Transverse colon (tissue), 4 donors: Measurements from ENCODE around the gene CHGA.

Experiments
- EP300 ChIP-seq: sonication (generic); formaldehyde crosslinking; IDR thresholded peaks from one replicate; pipeline ENCODE4 v1.6.1; 2017; ENCODE audit warnings: antibody characterized with exemption, low read depth
- POLR2A ChIP-seq: fragments of 450-650 bp; IDR thresholded peaks from one replicate; pipeline ENCODE4 v1.6.1; 2016; ENCODE audit warnings: antibody characterized with exemption, mild to moderate bottlenecking, moderate library complexity
- POLR2AphosphoS5 ChIP-seq, 3 donors: sonication (generic); formaldehyde crosslinking; IDR thresholded peaks; one replicate each; pipeline ENCODE4 v1.6.1; 2016; ENCODE audit warnings: antibody characterized with exemption in 3 of 3
- TF ChIP-seq, protein P1 (sequence below), 5 experiments: fragments of 200-600 bp in 3 of 5; fragments of 450-650 bp in 2 of 5; sonication (generic) in 3 of 5; IDR thresholded peaks; 1 replicate in 2 of 5; 2 replicates in 3 of 5; pipeline ENCODE4 v1.5.1; 2016 to 2017; ENCODE audit warnings: antibody characterized with exemption in 5 of 5, inconsistent platforms in 3 of 5, mild to moderate bottlenecking in 2 of 5, moderate library complexity in 1 of 5

- TF ChIP-seq, protein P1, sequence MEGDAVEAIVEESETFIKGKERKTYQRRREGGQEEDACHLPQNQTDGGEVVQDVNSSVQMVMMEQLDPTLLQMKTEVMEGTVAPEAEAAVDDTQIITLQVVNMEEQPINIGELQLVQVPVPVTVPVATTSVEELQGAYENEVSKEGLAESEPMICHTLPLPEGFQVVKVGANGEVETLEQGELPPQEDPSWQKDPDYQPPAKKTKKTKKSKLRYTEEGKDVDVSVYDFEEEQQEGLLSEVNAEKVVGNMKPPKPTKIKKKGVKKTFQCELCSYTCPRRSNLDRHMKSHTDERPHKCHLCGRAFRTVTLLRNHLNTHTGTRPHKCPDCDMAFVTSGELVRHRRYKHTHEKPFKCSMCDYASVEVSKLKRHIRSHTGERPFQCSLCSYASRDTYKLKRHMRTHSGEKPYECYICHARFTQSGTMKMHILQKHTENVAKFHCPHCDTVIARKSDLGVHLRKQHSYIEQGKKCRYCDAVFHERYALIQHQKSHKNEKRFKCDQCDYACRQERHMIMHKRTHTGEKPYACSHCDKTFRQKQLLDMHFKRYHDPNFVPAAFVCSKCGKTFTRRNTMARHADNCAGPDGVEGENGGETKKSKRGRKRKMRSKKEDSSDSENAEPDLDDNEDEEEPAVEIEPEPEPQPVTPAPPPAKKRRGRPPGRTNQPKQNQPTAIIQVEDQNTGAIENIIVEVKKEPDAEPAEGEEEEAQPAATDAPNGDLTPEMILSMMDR (IDR thresholded peaks at IDR 0.05): no peak
- TF ChIP-seq EP300 (no peak), POLR2A (no peak), POLR2AphosphoS5 (IDR thresholded peaks at IDR 0.05) (no peak)
Observed at GRCh38 chr14:92931681-92932447, 8.9 kb downstream of the CHGA start.
